PC-9 (cell line): Measurements from ENCODE around the gene ENO1. TPM values are rescaled to one million over a fixed set of nuclear protein-coding genes. Genes with fewer than 3 reads are reported as not detected.
"Not testable (repeated sequence)": the region's sequence is repeated elsewhere in the genome, so short reads cannot be mapped to it uniquely, and the experiment has no call there.

Experiments
- BruUV-seq: library from RNA; stranded (reverse); fragments of 400-500 nt; replicated peaks from 2 replicates; lab custom pipeline; 2021; lab: Mats Ljungman, UMichigan
- CTCF ChIA-PET: fragments of 300-600 bp; sonication (Branson Sonifier 250); formaldehyde crosslinking; loops from one replicate; lab custom pipeline; 2022; ENCODE audit warnings: antibody characterized with exemption; lab: Charles Lee
- POLR2A ChIA-PET: fragments of 300-600 bp; sonication (Branson Sonifier 250); formaldehyde crosslinking; loops from one replicate; lab custom pipeline; 2022; ENCODE audit warnings: antibody characterized with exemption; ENCODE audit not compliant: unreplicated experiment; lab: Charles Lee
- DNase-seq, 2 experiments: peaks; one replicate each; pipeline versions ENCODE4 v3.0.0 to v3.0.0-alpha.2; 2015 to 2022; ENCODE audit warnings: mixed read lengths in 1 of 2
- H2AFZ ChIP-seq: fragments of 200-600 bp; sonication (generic); 2 replicates; pipeline ENCODE4 v1.8.1; 2017; ENCODE audit warnings: antibody characterized with exemption
- H3F3A ChIP-seq: fragments of 200-600 bp; sonication (generic); 2 replicates; pipeline ENCODE4 v1.8.1; 2017; ENCODE audit warnings: antibody characterized with exemption, mild to moderate bottlenecking, low read depth; ENCODE audit not compliant: insufficient read depth
- H3K27ac ChIP-seq: fragments of 200-600 bp; sonication (generic); 2 replicates; pipeline ENCODE4 v1.6.1; 2016; ENCODE audit warnings: mixed run types
- H3K27me3 ChIP-seq: fragments of 200-600 bp; sonication (generic); 2 replicates; pipeline ENCODE4 v1.6.1; 2016; ENCODE audit warnings: low read depth, mixed run types; ENCODE audit not compliant: insufficient read depth
- H3K36me3 ChIP-seq: fragments of 200-600 bp; sonication (generic); 2 replicates; pipeline ENCODE4 v1.6.1; 2016; ENCODE audit warnings: low read depth, mixed run types
- H3K4me1 ChIP-seq: fragments of 200-600 bp; sonication (generic); replicated peaks from 2 replicates; pipeline ENCODE4 v1.6.1; 2016; ENCODE audit warnings: mixed run types; ENCODE audit not compliant: insufficient read depth
- H3K4me2 ChIP-seq: fragments of 200-600 bp; sonication (generic); 2 replicates; pipeline ENCODE4 v1.6.1; 2017; ENCODE audit warnings: mixed run types
- H3K4me3 ChIP-seq: fragments of 200-600 bp; sonication (generic); 2 replicates; pipeline ENCODE4 v1.6.1; 2016; ENCODE audit warnings: mixed run types
- H3K79me2 ChIP-seq: fragments of 200-600 bp; sonication (generic); 2 replicates; pipeline ENCODE4 v1.6.1; 2017; ENCODE audit warnings: low read depth, mixed run types
- H3K9me2 ChIP-seq: fragments of 200-600 bp; sonication (generic); 2 replicates; pipeline ENCODE4 v1.8.1; 2017; ENCODE audit warnings: mild to moderate bottlenecking; ENCODE audit not compliant: insufficient read depth
- H3K9me3 ChIP-seq: fragments of 200-600 bp; sonication (generic); 2 replicates; pipeline ENCODE4 v1.8.1; 2016; ENCODE audit warnings: low read depth; ENCODE audit not compliant: insufficient read depth
- H4K20me1 ChIP-seq: fragments of 200-600 bp; sonication (generic); 2 replicates; pipeline ENCODE4 v1.8.1; 2017; ENCODE audit not compliant: insufficient read depth
- EZH2 ChIP-seq: fragments of 200-600 bp; sonication (generic); IDR thresholded peaks from 2 replicates; pipeline ENCODE4 v1.8.0; 2017; ENCODE audit warnings: antibody characterized with exemption, low read depth
- intact Hi-C: fragments of 100-400 bp; cut with micrococcal nuclease; formaldehyde crosslinking; loops from one replicate; pipeline ENCODE4 v1.10.0; 2022; ENCODE audit not compliant: unreplicated experiment
- total RNA-seq: library from RNA; stranded (reverse); gene quantifications from 2 replicates; pipeline ENCODE4 v1.2.3, GENCODE V29; 2021
- TF ChIP-seq, protein P1 (sequence below): fragments of 200-600 bp; sonication (generic); conservative IDR thresholded peaks from 2 replicates; pipeline ENCODE4 v1.6.1; 2017; ENCODE audit warnings: mixed run types, antibody characterized with exemption, mild to moderate bottlenecking, moderate library complexity

Gene ENO1
- total RNA-seq, 1 experiment from 2014 or later: 1,902 TPM

DNA sequence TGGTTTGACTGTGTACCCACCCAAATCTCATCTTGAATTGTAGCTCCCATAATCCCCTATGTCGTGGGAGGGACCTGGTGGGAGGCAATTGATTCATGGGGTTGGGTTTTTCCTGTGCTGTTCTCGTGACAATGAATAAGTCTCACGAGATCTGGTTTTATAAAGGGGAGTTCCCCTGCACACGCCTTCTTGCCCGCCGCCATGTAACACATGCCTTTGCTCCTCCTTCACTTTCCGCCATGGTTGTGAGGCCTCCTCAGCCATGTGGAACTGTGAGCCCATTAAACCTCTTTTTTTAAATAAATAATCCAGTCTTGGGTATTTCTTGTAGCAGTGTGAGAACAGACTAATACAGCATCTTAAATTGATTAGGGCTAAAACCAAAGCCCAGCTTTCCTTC, 38.5 kb downstream of the ENO1 start:
- Histone ChIP-seq H2AFZ (no peak overlapping the region), H3K79me2 (no peaks in the 10 kb centered on the region), H3K36me3 (no peaks in the 10 kb centered on the region), H3F3A (no peaks in the 10 kb centered on the region), H3K4me2 (no peak overlapping the region), H3K9me3 (no peaks in the 10 kb centered on the region), H3K27ac (no peak overlapping the region), H3K4me3 (no peak overlapping the region), H3K4me1 (no peaks in the 10 kb centered on the region), H3K9me2 (no peaks in the 10 kb centered on the region), H3K27me3 (no peaks in the 10 kb centered on the region), H4K20me1 (no peaks in the 10 kb centered on the region)
- no TSS peak for BruUV-seq
- CTCF ChIA-PET: no interaction called here
- intact Hi-C loops: no loop called here
- TF ChIP-seq EZH2: no peak
- TF ChIP-seq, protein P1, sequence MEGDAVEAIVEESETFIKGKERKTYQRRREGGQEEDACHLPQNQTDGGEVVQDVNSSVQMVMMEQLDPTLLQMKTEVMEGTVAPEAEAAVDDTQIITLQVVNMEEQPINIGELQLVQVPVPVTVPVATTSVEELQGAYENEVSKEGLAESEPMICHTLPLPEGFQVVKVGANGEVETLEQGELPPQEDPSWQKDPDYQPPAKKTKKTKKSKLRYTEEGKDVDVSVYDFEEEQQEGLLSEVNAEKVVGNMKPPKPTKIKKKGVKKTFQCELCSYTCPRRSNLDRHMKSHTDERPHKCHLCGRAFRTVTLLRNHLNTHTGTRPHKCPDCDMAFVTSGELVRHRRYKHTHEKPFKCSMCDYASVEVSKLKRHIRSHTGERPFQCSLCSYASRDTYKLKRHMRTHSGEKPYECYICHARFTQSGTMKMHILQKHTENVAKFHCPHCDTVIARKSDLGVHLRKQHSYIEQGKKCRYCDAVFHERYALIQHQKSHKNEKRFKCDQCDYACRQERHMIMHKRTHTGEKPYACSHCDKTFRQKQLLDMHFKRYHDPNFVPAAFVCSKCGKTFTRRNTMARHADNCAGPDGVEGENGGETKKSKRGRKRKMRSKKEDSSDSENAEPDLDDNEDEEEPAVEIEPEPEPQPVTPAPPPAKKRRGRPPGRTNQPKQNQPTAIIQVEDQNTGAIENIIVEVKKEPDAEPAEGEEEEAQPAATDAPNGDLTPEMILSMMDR: no peak
- no peak for DNase-seq
- POLR2A ChIA-PET: interaction anchor here (0.7 kb wide), 1 partner anchor 9 kb away, joined by 5 read pairs; no protein-coding TSS in a partner anchor

GRCh38 chr1:8835941-8836643, 42.4 kb downstream of the ENO1 start:
- CTCF ChIA-PET: no interaction called here
- intact Hi-C loops: no loop called here
- POLR2A ChIA-PET: no interaction called here

DNA sequence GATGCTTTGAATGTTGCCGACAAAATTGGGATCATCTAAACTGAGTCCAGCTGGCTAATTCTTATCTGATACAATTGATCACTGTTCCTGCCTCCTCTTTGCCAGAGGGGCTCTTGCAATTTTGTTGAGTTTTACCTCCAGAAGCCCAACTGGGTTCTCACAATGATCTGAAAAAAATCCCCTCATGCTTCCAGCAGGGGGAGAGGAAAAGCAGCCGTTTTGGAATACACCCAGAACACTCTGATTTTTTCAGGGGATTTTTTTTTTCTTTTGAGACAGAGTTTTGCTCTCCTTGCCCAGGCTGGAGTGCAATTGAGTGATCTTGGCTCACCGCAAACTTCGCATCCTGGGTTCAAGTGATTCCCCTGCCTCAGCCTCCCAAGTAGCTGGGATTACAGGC, 47.1 kb downstream of the ENO1 start:
- no peak overlapping the region for H3K27ac ChIP-seq
- no TSS peak for BruUV-seq
- H3K4me2 ChIP-seq: no peak overlapping the region

More at GRCh38 chr1:8835941-8836643, 42.4 kb downstream of the ENO1 start:
- Histone ChIP-seq H3K9me2 (no peaks in the 10 kb centered on the region), H3K27me3 (no peaks in the 10 kb centered on the region), H3K9me3 (no peaks in the 10 kb centered on the region), H3K4me2 (no peak overlapping the region), H2AFZ (no peak overlapping the region), H3K4me3 (no peak overlapping the region), H4K20me1 (no peaks in the 10 kb centered on the region), H3F3A (no peaks in the 10 kb centered on the region), H3K79me2 (no peaks in the 10 kb centered on the region), H3K36me3 (no peaks in the 10 kb centered on the region), H3K4me1 (no peaks in the 10 kb centered on the region), H3K27ac (no peak overlapping the region)
- no peak for TF ChIP-seq EZH2
- TF ChIP-seq, protein P1: no peak
- DNase-seq: no peak
- BruUV-seq: no TSS peak

GRCh38 chr1:8830732-8831131, 47.8 kb downstream of the ENO1 start:
- H3K79me2 ChIP-seq, H3F3A ChIP-seq, H3K9me2 ChIP-seq, H4K20me1 ChIP-seq, H3K27ac ChIP-seq, H3K9me3 ChIP-seq, BruUV-seq, POLR2A ChIA-PET, H3K27me3 ChIP-seq, H3K36me3 ChIP-seq, H3K4me1 ChIP-seq, CTCF ChIA-PET, H3K4me3 ChIP-seq, H3K4me2 ChIP-seq, DNase-seq, H2AFZ ChIP-seq, intact Hi-C loops: not testable (repeated sequence)

More for the DNA sequence above, 47.1 kb downstream of the ENO1 start:
- no peak for DNase-seq
- ChIA-PET POLR2A (no interaction called here), CTCF (no interaction called here)
- Histone ChIP-seq H3K27me3 (no peaks in the 10 kb centered on the region), H4K20me1 (no peaks in the 10 kb centered on the region), H3K4me1 (no peaks in the 10 kb centered on the region), H2AFZ (no peak overlapping the region), H3K36me3 (no peaks in the 10 kb centered on the region), H3K9me2 (no peaks in the 10 kb centered on the region), H3K79me2 (no peaks in the 10 kb centered on the region), H3F3A (no peaks in the 10 kb centered on the region), H3K4me3 (no peak overlapping the region), H3K9me3 (no peaks in the 10 kb centered on the region)
- no peak for TF ChIP-seq EZH2
- TF ChIP-seq, protein P1: 0 out of 2 replicates have a peak, but pooled peaks have one; percentile 35
- intact Hi-C loops: no loop called here
